HG02938 (cell line): ENCODE results near the gene ABHD16B.
"Not testable (repeated sequence)": the region's sequence is repeated elsewhere in the genome, so short reads cannot be mapped to it uniquely, and the experiment has no call there.

Experiments used
- ATAC-seq: cut with Tn5 transposase; IDR thresholded peaks from one replicate; pipeline ENCODE4 v1.9.1; 2021; ENCODE audit warnings: mild to moderate bottlenecking, moderate library complexity; ENCODE audit not compliant: unreplicated experiment

The ABHD16B gene

DNA sequence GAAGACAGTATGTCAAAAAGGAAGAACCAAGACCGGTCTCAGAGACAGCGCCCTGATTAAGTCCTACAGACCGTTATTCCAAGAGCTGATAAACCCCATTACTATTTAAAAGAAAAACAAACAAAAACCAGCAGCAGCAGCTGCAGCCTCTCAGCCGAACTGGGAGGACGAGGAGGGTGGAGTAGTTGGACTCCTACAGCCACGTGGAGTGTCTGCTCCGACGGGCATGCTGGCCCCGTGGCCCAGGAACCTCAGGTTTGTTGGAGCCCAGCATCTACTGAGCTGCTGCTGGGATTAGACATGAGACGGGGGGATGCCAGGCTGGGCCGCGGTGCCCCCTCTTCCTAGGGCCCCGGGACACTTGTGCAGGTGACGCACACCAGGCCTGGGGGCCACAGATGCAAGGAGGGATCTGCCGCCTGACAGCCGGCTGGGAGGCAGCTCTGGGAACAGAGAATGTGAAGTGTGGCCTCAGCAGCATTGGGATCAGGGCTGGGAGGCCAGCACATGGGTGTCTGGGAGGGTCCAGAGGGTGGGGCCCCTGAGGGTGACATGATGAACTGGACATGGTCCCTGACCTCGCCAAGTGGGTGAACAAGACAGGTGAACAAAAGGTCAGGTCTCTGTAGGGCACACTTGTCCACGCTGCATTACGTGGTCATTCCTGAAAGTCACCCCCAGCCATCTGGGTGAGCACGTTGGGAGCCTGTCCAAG is 27.4 kb upstream of the ABHD16B start:
- ATAC-seq = no peak

DNA sequence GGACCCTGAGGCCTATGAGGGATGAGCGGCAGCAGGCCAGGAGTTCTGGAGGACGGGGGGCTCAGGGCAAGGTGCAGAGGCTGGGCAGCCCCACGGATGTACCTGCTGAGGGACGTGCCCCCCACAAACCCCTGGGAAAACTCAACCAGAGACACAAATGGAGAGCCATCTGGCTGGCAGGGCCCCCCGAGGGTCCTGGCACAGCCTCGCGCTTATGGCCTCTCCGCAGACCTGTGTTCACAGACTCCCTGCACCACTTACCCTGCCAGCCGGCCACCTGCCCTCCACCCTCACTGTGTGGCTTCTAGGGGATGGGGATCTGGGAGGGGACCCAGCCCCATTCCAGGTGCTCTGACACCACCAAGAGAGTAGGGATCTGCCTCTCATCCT is 26.8 kb upstream of the ABHD16B start:
- no peak for ATAC-seq

GRCh38 chr20:63835021-63835858 is 26.1 kb upstream of the ABHD16B start:
- ATAC-seq = no peak

DNA sequence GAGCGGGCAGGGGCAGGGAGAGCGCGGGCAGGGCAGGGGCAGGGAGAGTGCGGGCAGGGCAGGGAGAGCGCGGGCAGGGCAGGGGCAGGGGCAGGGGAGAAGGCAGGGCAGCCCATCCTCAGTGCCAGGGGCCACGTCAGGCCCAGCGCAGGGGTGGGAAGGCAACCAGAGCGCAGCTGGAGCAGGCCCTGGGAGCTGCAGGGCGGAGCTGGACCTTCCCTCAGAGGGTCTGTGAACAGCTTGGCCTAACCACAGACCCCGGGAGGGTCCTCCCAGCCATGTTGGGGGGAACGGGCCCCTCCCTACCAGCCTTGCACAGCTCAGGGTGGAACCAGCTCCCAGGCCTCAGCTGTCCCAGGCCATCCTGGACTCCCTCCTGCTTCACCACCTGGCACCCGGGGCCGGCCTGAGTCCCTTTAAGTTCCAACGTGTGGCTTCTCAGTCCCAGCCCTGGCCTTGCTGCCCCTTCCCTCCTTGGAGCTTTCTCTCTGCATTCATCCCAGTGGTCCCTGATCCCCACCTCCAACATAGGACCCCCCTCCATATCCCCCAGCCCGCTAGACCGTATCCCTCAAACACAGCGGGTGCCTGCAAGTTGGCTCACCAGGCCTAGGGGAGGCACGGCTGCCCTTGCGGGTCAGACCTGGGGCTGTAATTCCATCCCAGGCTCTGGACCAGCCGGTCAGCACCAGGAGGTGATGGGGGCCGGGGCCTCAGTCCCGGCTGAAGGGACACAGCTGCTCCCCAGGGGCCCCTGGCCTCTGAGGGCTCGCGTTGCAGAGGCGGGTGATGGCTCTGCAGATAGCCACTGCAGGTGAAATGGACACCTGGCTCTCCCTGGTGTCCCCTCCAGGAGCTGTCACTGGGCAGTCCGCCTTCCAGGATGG is 24.6 kb upstream of the ABHD16B start:
- ATAC-seq = no peak

- no peak for ATAC-seq
These were observed 23.8 kb upstream of the ABHD16B start for GRCh38 chr20:63837479-63837878.

DNA sequence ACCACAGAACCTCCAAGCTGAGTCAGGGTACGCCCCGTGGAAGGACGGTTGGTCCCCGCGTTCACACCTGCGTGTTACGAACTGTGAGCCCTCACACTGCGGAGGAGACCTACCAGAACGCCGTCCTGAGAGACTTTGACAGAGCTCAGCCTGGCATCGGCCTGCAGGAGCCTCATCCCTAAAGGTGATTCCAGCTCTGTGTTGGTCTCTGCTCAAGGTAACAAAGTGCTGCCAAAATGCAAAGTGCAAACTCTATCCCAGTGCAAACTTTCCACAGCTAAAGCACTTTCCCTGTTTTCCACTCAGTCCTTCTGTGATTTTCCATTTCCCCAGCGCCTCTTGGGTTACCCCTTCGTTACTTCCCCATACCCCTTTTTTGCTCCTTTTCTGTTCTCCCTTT is 21.7 kb upstream of the ABHD16B start:
- no peak for ATAC-seq

DNA sequence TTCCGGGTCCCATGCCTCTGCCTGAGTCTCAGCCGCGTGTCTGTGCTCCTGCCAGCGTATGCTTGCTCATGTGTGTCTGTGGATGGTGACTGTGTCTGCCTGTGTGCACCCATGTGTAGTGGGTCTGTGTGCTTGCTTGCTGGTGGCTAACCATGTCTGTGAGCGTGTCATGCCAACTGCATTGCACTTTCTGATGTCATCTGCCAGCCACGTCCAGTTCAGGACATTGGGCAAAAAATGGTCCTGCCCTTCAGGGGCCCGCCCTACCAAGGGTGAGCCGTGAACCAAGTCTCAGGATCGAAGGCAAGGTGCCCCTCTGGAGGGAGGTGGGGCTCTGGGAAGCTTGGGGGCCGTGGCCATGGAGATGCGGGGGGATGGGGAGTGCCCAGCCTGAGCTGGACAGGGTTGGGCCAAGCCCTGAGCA is 20.9 kb upstream of the ABHD16B start:
- no peak for ATAC-seq

GRCh38 chr20:63842258-63842657 is 19.0 kb upstream of the ABHD16B start:
- ATAC-seq = no peak

DNA sequence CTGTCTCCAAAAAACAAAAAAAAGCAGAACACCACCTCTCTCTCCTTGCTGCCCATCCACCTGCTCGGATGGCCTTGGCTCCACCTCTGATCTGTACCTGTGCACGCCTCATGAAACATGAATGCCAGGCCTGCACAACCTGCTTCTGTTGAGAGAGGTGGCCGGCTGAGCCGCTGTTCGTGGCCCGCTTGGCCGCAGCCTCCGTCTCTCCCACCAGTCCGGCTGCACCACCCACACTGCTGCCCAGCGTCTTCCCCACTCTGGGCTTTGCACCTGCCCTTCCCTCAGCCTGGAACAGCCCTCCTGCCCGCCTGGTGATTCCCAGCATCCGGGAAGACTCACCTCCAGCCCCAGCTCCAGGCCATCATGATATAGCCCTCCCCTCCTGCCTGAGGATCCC is 18.1 kb upstream of the ABHD16B start:
- ATAC-seq = no peak

GRCh38 chr20:63843778-63844177 is 17.5 kb upstream of the ABHD16B start:
- no peak for ATAC-seq

GRCh38 chr20:63844511-63844991 is 16.7 kb upstream of the ABHD16B start:
- no peak for ATAC-seq

GRCh38 chr20:63846128-63846771 is 15.0 kb upstream of the ABHD16B start:
- no peak for ATAC-seq

- ATAC-seq = no peak
These were observed 14.4 kb upstream of the ABHD16B start for GRCh38 chr20:63846888-63847236.

GRCh38 chr20:63847237-63848002 is 13.9 kb upstream of the ABHD16B start:
- no peak for ATAC-seq

DNA sequence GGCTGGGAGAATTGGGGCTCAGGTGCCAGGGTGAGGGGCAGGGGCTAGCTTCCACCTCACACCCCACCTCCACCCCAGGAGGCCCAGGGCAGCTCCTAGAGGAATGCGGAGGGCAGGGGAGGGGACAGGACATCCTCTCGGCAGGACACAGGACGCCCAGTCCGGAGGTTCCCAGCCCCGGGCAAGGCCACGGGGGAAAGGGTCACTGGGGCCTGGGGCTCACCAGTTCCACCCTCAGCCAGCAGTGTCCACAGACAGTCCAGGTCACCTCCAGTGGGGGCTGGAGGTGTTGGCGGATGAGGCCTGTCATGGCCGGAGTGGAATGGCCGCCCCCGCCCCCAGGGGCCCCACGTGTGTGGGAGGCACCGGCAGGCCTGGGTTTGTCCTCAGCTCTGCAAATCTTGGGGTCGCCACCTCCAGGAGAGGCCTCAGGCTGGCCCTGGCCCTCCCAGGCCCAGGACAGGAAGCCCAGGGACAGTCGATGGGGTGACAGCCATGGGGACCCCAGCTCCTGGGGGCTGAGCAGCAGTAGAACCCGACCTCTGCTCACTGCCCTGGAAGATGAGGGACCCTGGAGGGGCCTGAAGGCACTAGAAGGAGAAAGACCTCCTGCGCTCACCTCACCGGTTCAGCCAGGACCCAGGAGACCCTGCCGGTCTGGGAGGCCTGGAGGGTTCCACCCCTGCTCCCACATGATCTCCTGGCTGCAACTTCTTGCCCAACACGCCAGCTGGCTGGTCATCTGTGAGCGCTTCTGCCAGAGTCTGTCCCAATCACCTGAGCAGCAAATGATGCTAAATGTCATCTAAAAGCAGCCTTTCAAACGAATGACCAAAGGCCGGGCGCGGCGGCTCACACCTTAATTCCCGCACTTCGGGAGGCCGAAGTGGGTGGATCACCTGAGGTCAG is 13.0 kb upstream of the ABHD16B start:
- ATAC-seq = no peak

GRCh38 chr20:63850689-63851547 is 10.4 kb upstream of the ABHD16B start:
- ATAC-seq = peak; percentile 84

DNA sequence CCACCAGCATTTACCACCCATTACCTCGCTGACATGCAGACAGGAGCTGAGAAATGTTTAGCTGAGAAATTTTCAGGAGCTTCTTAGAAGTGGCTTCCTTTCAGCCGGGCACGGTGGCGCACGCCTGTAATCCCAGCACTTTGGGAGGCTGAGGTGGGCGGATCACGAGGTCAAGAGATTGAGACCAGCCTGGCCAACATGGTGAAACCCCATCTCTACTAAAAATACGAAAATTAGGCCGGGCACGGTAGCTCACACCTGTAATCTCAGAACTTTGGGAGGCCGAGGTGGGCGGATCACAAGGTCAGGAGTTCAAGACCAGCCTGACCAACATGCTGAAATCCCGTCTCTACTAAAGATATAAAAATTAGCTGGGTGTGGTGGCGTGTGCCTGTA is 9.8 kb upstream of the ABHD16B start:
- ATAC-seq = not testable (repeated sequence)

GRCh38 chr20:63853733-63854068 is 7.6 kb upstream of the ABHD16B start:
- not testable (repeated sequence) for ATAC-seq
